Neural progenitor cell (in vitro differentiated cells): ENCODE data around the gene AHNAK2. TPM values are rescaled to one million over a fixed set of nuclear protein-coding genes. Genes with fewer than 3 reads are reported as not detected.
"Not testable (repeated sequence)": the region's sequence is repeated elsewhere in the genome, so short reads cannot be mapped to it uniquely, and the experiment has no call there.

Source experiments
- DNase-seq: peaks from one replicate; pipeline ENCODE4 v3.0.0-alpha.2; 2016; ENCODE audit warnings: low spot score
- H2AFZ ChIP-seq: fragments of 200-600 bp; sonication (generic); replicated peaks from 2 replicates; pipeline ENCODE4 v1.6.1; 2016; ENCODE audit warnings: antibody characterized with exemption
- H3F3A ChIP-seq: fragments of 200-600 bp; sonication (generic); 2 replicates; pipeline ENCODE4 v1.6.1; 2016; ENCODE audit warnings: antibody characterized with exemption, low read depth
- H3K27ac ChIP-seq: fragments of 200-600 bp; sonication (generic); 2 replicates; pipeline ENCODE4 v1.5.1; 2016; ENCODE audit warnings: mild to moderate bottlenecking
- H3K27me3 ChIP-seq: fragments of 200-600 bp; sonication (generic); 2 replicates; pipeline ENCODE4 v1.6.1; 2016; ENCODE audit warnings: mild to moderate bottlenecking, moderate library complexity
- H3K36me3 ChIP-seq: fragments of 200-600 bp; sonication (generic); 2 replicates; pipeline ENCODE4 v1.5.1; 2016
- H3K4me1 ChIP-seq: fragments of 200-600 bp; sonication (generic); 2 replicates; pipeline ENCODE4 v1.6.1; 2016; ENCODE audit warnings: mixed run types
- H3K4me2 ChIP-seq: fragments of 200-600 bp; sonication (generic); 2 replicates; pipeline ENCODE4 v1.6.1; 2016
- H3K4me3 ChIP-seq: fragments of 200-600 bp; sonication (generic); 2 replicates; pipeline ENCODE4 v1.5.1; 2016
- H3K79me2 ChIP-seq: fragments of 200-600 bp; sonication (generic); 2 replicates; pipeline ENCODE4 v1.6.1; 2016; ENCODE audit warnings: low read depth
- H3K9ac ChIP-seq: fragments of 200-600 bp; sonication (generic); 2 replicates; pipeline ENCODE4 v1.6.1; 2016
- H3K9me3 ChIP-seq: fragments of 200-600 bp; sonication (generic); 2 replicates; pipeline ENCODE4 v1.5.1; 2016; ENCODE audit warnings: low read depth
- H4K20me1 ChIP-seq: fragments of 200-600 bp; sonication (generic); 2 replicates; pipeline ENCODE4 v1.6.1; 2016; ENCODE audit warnings: low read depth
- H3K27ac Mint-ChIP-seq: 3 replicates; pipeline ENCODE4 v1.8.0; 2021; ENCODE audit warnings: mixed read lengths
- H3K27me3 Mint-ChIP-seq: 2 replicates; pipeline ENCODE4 v1.8.0; 2022; ENCODE audit warnings: low read depth, mild to moderate bottlenecking, inconsistent platforms, moderate library complexity, mixed read lengths; ENCODE audit not compliant: insufficient read depth
- H3K36me3 Mint-ChIP-seq: 3 replicates; pipeline ENCODE4 v1.8.0; 2021; ENCODE audit warnings: mixed read lengths
- H3K4me1 Mint-ChIP-seq: 3 replicates; pipeline ENCODE4 v1.8.0; 2021; ENCODE audit warnings: mixed read lengths
- H3K4me3 Mint-ChIP-seq: 3 replicates; pipeline ENCODE4 v1.8.0; 2021; ENCODE audit warnings: mild to moderate bottlenecking, moderate library complexity, mixed read lengths
- H3K9me3 Mint-ChIP-seq: 3 replicates; pipeline ENCODE4 v1.8.0; 2020; ENCODE audit warnings: mixed read lengths
- CTCF ChIP-seq: fragments of 200-600 bp; sonication (generic); IDR thresholded peaks from 2 replicates; pipeline ENCODE4 v1.5.1; 2017; ENCODE audit warnings: antibody characterized with exemption, mild to moderate bottlenecking
- EZH2 ChIP-seq: fragments of 200-600 bp; sonication (generic); IDR thresholded peaks from 2 replicates; pipeline ENCODE4 v1.6.1; 2017; ENCODE audit warnings: antibody characterized with exemption, mild to moderate bottlenecking, moderate library complexity
- EZH2phosphoT487 ChIP-seq: fragments of 200-600 bp; sonication (generic); IDR thresholded peaks from 2 replicates; pipeline ENCODE4 v1.6.1; 2017; ENCODE audit warnings: antibody characterized with exemption
- total RNA-seq: library from RNA; depleted of rRNA; stranded (reverse); fragments of >200 nt; gene quantifications from 2 replicates; pipeline ENCODE4 v1.2.3, GENCODE V29; 2015; ENCODE audit warnings: low replicate concordance

The AHNAK2 gene
- total RNA-seq, 1 donor from 2014 or later: 0.77 TPM

GRCh38 chr14:104924421-104925213 lies 53.6 kb downstream of the AHNAK2 start, which contains the start of gene PLD4:
Gene PLD4, plus strand, starts transcription at chr14:104924879. Its CDS starts 2,262 bp downstream, at chr14:104927141.
- TF ChIP-seq CTCF: no peak
- TF ChIP-seq EZH2: no peak
- TF ChIP-seq EZH2phosphoT487: no peak
- no peak for DNase-seq

GRCh38 chr14:104923640-104924420 lies 54.3 kb downstream of the AHNAK2 start:
- H3K27me3 ChIP-seq: no peaks in the 10 kb centered on the region
- peaks cover 3% of the 10 kb centered on the region for H3K4me1 Mint-ChIP-seq
- H3K36me3 ChIP-seq: no peaks in the 10 kb centered on the region
- H3K4me1 ChIP-seq: no peaks in the 10 kb centered on the region
- H3K27ac ChIP-seq: no peak overlapping the region
- no peak overlapping the region for H2AFZ ChIP-seq
- no peak overlapping the region for H3K9ac ChIP-seq
- H3K9me3 ChIP-seq: no peaks in the 10 kb centered on the region
- H4K20me1 ChIP-seq: no peaks in the 10 kb centered on the region
- H3K4me3 Mint-ChIP-seq: no peak overlapping the region
- H3K36me3 Mint-ChIP-seq: no peaks in the 10 kb centered on the region
- no peak overlapping the region for H3K27ac Mint-ChIP-seq
- no peaks in the 10 kb centered on the region for H3F3A ChIP-seq
- peaks cover 5% of the 10 kb centered on the region for H3K27me3 Mint-ChIP-seq
- no peaks in the 10 kb centered on the region for H3K79me2 ChIP-seq
- H3K4me3 ChIP-seq: no peak overlapping the region
- no peak overlapping the region for H3K4me2 ChIP-seq
- no peak for TF ChIP-seq CTCF
- TF ChIP-seq EZH2phosphoT487: no peak
- no peak for TF ChIP-seq EZH2
- H3K9me3 Mint-ChIP-seq: no peaks in the 10 kb centered on the region
- no peak for DNase-seq

More at GRCh38 chr14:104924421-104925213, 53.6 kb downstream of the AHNAK2 start, which contains the start of gene PLD4:
- H3K27ac Mint-ChIP-seq: no peak within 1 kb of the TSS
- Histone ChIP-seq H2AFZ (no peak within 1 kb of the TSS), H4K20me1 (no peaks in the 10 kb centered on the region), H3K9ac (no peak within 1 kb of the TSS), H3K27me3 (peaks cover 5% of the 10 kb centered on the region), H3K9me3 (no peaks in the 10 kb centered on the region), H3K4me1 (no peaks in the 10 kb centered on the region), H3K79me2 (no peaks in the 10 kb centered on the region), H3K4me3 (no peak within 1 kb of the TSS), H3K4me2 (no peak within 1 kb of the TSS), H3K27ac (no peak within 1 kb of the TSS), H3F3A (no peaks in the 10 kb centered on the region), H3K36me3 (no peaks in the 10 kb centered on the region)
- no peaks in the 10 kb centered on the region for H3K4me1 Mint-ChIP-seq
- H3K4me3 Mint-ChIP-seq: no peak within 1 kb of the TSS
- peaks cover 6% of the 10 kb centered on the region for H3K27me3 Mint-ChIP-seq
- H3K36me3 Mint-ChIP-seq: no peaks in the 10 kb centered on the region
- no peaks in the 10 kb centered on the region for H3K9me3 Mint-ChIP-seq

DNA sequence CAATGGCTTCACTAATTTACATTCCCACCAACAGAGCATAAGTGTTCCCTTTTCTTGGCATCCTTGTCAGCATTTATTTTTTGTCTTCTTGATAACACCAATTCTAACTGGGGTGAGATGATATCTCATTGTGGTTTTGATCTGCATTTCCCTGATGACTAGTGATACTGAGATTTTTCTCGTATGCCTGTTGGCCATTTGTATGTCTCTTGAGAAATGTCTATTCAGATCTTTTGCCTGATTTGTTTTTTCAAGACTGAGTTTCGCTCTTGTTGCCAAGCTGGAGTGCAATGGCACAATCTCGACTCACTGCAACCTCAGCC lies 58.2 kb downstream of the AHNAK2 start:
- Mint-ChIP-seq H3K4me1 (peaks cover 5% of the 10 kb centered on the region), H3K9me3 (no peaks in the 10 kb centered on the region), H3K27me3 (peaks cover 5% of the 10 kb centered on the region), H3K36me3 (no peaks in the 10 kb centered on the region), H3K4me3 (no peak overlapping the region), H3K27ac (no peak overlapping the region)
- Histone ChIP-seq H3K4me2 (no peak overlapping the region), H3K9me3 (no peaks in the 10 kb centered on the region), H4K20me1 (no peaks in the 10 kb centered on the region), H3K27ac (no peak overlapping the region), H2AFZ (no peak overlapping the region), H3K9ac (no peak overlapping the region), H3K4me3 (no peak overlapping the region), H3K4me1 (no peaks in the 10 kb centered on the region), H3K27me3 (peaks cover 9% of the 10 kb centered on the region), H3K79me2 (no peaks in the 10 kb centered on the region), H3K36me3 (no peaks in the 10 kb centered on the region), H3F3A (no peaks in the 10 kb centered on the region)
- TF ChIP-seq EZH2: no peak
- TF ChIP-seq CTCF: no peak
- TF ChIP-seq EZH2phosphoT487: no peak
- DNase-seq: no peak

GRCh38 chr14:104919152-104919992 lies 58.8 kb downstream of the AHNAK2 start:
- not testable (repeated sequence) for H2AFZ ChIP-seq, H3K79me2 ChIP-seq, H3K27ac Mint-ChIP-seq, H3K4me2 ChIP-seq, H3K4me3 ChIP-seq, H3K4me1 ChIP-seq, DNase-seq, H3K9me3 ChIP-seq, H3K27me3 Mint-ChIP-seq, H3K4me1 Mint-ChIP-seq, H3K36me3 ChIP-seq, H3K9me3 Mint-ChIP-seq, H3K9ac ChIP-seq, H3K36me3 Mint-ChIP-seq, H3F3A ChIP-seq, H3K4me3 Mint-ChIP-seq, H3K27ac ChIP-seq, H4K20me1 ChIP-seq
- peaks cover 15% of the 10 kb centered on the region for H3K27me3 ChIP-seq
